Effector memory CD8-positive, alpha-beta T cell (primary cell): ENCODE results near the gene PCSK6.
"Not testable (repeated sequence)": the region's sequence is repeated elsewhere in the genome, so short reads cannot be mapped to it uniquely, and the experiment has no call there.

Experiments
- ATAC-seq: fragments of 150-1000 bp; cut with Tn5 transposase; replicated peaks from 2 replicates; pipeline ENCODE4 v1.10.0; 2021; ENCODE audit warnings: mild to moderate bottlenecking, moderate library complexity
- DNase-seq, 3 experiments: peaks; one replicate each; pipeline ENCODE4 v3.0.0; 2021
- H3K27ac Mint-ChIP-seq, 2 donors: one replicate each; pipeline ENCODE4 v1.8.0; 2022; ENCODE audit warnings: mild to moderate bottlenecking in 2 of 2, mixed read lengths in 2 of 2, moderate library complexity in 2 of 2
- H3K27me3 Mint-ChIP-seq, 2 donors: one replicate each; pipeline ENCODE4 v1.8.0; 2022; ENCODE audit warnings: mixed read lengths in 2 of 2
- H3K36me3 Mint-ChIP-seq: one replicate; pipeline ENCODE4 v1.8.0; 2022; ENCODE audit warnings: mild to moderate bottlenecking, moderate library complexity, mixed read lengths; ENCODE audit not compliant: insufficient read depth
- H3K4me1 Mint-ChIP-seq, 2 donors: one replicate each; pipeline ENCODE4 v1.8.0; 2022; ENCODE audit warnings: low read depth in 2 of 2, mixed read lengths in 2 of 2
- H3K4me3 Mint-ChIP-seq, 2 donors: one replicate each; pipeline ENCODE4 v1.8.0; 2022; ENCODE audit warnings: mild to moderate bottlenecking in 2 of 2, mixed read lengths in 2 of 2, moderate library complexity in 2 of 2
- H3K9me3 Mint-ChIP-seq, 2 donors: one replicate each; pipeline ENCODE4 v1.8.0; 2022; ENCODE audit warnings: mixed read lengths in 2 of 2

PCSK6 gene

DNA sequence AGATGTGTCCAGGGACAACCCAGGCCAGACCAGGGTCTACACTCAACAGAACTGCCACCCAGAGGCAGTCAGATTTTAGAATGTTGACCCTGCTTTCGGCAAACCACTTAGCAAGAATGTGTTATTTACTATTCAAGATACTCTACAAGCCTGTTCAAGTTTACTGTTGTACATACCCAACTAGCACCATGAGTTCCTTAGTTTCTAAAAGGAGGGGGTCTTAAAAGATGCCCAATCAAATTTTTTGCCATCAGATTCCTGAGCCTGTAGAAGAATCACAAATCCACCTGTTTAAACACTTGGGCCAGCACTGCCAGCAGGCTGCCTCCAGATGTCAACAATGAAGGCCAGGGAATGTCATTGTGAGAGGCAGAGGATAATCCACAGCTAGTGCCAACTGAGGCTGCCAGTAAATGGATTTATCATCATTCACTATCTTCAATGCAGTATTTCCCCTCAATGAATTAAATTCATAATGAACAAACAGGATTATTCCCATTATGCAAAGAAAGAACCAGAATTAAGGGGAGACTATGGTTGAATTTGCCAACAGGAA is 150.9 kb downstream of the PCSK6 start:
- no peak overlapping the region for H3K4me3 Mint-ChIP-seq
- DNase-seq: no peak
- ATAC-seq: no peak
- peaks cover 18% of the 10 kb centered on the region for H3K36me3 Mint-ChIP-seq
- peaks cover 5 to 7% of the 10 kb centered on the region in 2 donors for H3K4me1 Mint-ChIP-seq
- H3K27me3 Mint-ChIP-seq: peaks cover 7 to 27% of the 10 kb centered on the region in 2 donors
- H3K27ac Mint-ChIP-seq: no peak overlapping the region
- H3K9me3 Mint-ChIP-seq: peaks cover 0 to 2% of the 10 kb centered on the region in 2 donors

- Mint-ChIP-seq H3K4me3 (no peak overlapping the region), H3K36me3 (peaks cover 18% of the 10 kb centered on the region), H3K4me1 (peaks cover 11 to 13% of the 10 kb centered on the region in 2 donors), H3K9me3 (peaks cover 4 to 8% of the 10 kb centered on the region in 2 donors), H3K27ac (no peak overlapping the region), H3K27me3 (peaks cover 6 to 22% of the 10 kb centered on the region in 2 donors)
- DNase-seq: no peak
- no peak for ATAC-seq
These were observed 151.5 kb downstream of the PCSK6 start for GRCh38 chr15:101337976-101338375.

- H3K9me3 Mint-ChIP-seq: peaks cover 9 to 10% of the 10 kb centered on the region in 2 donors
- DNase-seq: peak; percentile 51 to 59 (median 53)
- H3K27ac Mint-ChIP-seq: peak overlapping the region; percentile 81 to 91
- H3K27me3 Mint-ChIP-seq: not testable (repeated sequence)
- peak; percentile 95 for ATAC-seq
- H3K4me3 Mint-ChIP-seq: peak overlapping the region; percentile 14 to 46
- H3K36me3 Mint-ChIP-seq: peaks cover 21% of the 10 kb centered on the region
- peaks cover 14 to 19% of the 10 kb centered on the region in 2 donors for H3K4me1 Mint-ChIP-seq
These were observed 155.4 kb downstream of the PCSK6 start for GRCh38 chr15:101333907-101334789.

- H3K36me3 Mint-ChIP-seq: peaks cover 21% of the 10 kb centered on the region
- ATAC-seq: no peak
- no peak overlapping the region for H3K4me3 Mint-ChIP-seq
- H3K27ac Mint-ChIP-seq: peak overlapping the region in 1 of 2 donors; percentile 44
- peaks cover 0 to 15% of the 10 kb centered on the region in 2 donors for H3K27me3 Mint-ChIP-seq
- DNase-seq: no peak
- peaks cover 9 to 10% of the 10 kb centered on the region in 2 donors for H3K9me3 Mint-ChIP-seq
- peaks cover 14 to 19% of the 10 kb centered on the region in 2 donors for H3K4me1 Mint-ChIP-seq
These were observed 157.4 kb downstream of the PCSK6 start for GRCh38 chr15:101332061-101332467.

- Mint-ChIP-seq H3K36me3 (peaks cover 15% of the 10 kb centered on the region), H3K27me3 (peaks cover 17 to 37% of the 10 kb centered on the region in 2 donors), H3K27ac (no peak overlapping the region), H3K9me3 (peaks cover 9 to 10% of the 10 kb centered on the region in 2 donors), H3K4me1 (peaks cover 14 to 17% of the 10 kb centered on the region in 2 donors), H3K4me3 (no peak overlapping the region)
- no peak for ATAC-seq
- DNase-seq: no peak
These were observed 159.6 kb downstream of the PCSK6 start for GRCh38 chr15:101329867-101330380.

- Mint-ChIP-seq H3K36me3 (peaks cover 10% of the 10 kb centered on the region), H3K27me3 (peaks cover 17 to 42% of the 10 kb centered on the region in 2 donors), H3K27ac (no peak overlapping the region), H3K4me1 (peaks cover 9 to 12% of the 10 kb centered on the region in 2 donors), H3K9me3 (peaks cover 9 to 10% of the 10 kb centered on the region in 2 donors), H3K4me3 (no peak overlapping the region)
- no peak for ATAC-seq
- no peak for DNase-seq
These were observed 160.1 kb downstream of the PCSK6 start for GRCh38 chr15:101329309-101329863.

- Mint-ChIP-seq H3K4me1 (peaks cover 3 to 7% of the 10 kb centered on the region in 2 donors), H3K4me3 (no peak overlapping the region), H3K27ac (no peak overlapping the region), H3K9me3 (peaks cover under 1 to 6% of the 10 kb centered on the region in 2 donors), H3K27me3 (peaks cover 17 to 49% of the 10 kb centered on the region in 2 donors), H3K36me3 (peaks cover 3% of the 10 kb centered on the region)
- ATAC-seq (no peak), DNase-seq (no peak)
These were observed 161.5 kb downstream of the PCSK6 start for GRCh38 chr15:101328001-101328400.

- DNase-seq (no peak), ATAC-seq (no peak)
- H3K27me3 Mint-ChIP-seq: peaks cover 17 to 53% of the 10 kb centered on the region in 2 donors
- no peak overlapping the region for H3K4me3 Mint-ChIP-seq
- peaks cover 0 to 3% of the 10 kb centered on the region in 2 donors for H3K4me1 Mint-ChIP-seq
- H3K36me3 Mint-ChIP-seq: peaks cover 3% of the 10 kb centered on the region
- H3K27ac Mint-ChIP-seq: no peak overlapping the region
- peaks cover 0 to 2% of the 10 kb centered on the region in 2 donors for H3K9me3 Mint-ChIP-seq
These were observed 162.3 kb downstream of the PCSK6 start for GRCh38 chr15:101327147-101327740.

DNA sequence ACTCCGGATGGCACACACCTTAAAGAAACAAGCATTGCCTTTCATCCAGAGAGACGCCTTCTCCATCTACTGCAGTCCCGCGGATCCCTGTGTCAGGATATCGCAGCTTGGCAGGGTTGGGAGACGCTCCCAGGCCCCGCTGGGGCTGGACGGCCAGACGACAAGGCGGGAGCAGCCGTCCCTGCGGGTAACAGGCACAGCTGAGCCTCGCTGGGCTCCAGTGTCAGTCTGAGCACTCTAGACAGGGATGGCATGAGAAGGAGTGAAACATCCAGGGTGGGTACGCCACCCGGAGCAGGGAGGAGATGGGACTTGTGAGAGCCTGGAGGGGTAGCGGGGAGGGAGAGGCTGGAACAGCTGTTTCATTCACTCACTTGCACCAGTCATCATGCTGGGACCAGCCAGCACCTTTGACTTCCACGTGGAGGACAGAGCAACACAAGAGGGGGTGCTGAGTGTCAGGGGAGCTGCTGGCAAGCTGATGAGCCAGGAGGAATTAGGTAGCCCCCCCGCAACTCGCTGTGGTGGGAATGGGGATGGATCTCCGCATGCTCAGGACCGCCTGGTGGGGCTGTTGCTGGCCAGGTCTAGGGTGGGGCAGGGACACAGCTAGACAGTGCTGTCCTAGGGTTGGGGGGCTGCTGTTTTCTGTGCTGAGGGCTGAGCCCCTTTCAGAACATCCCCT is 162.9 kb downstream of the PCSK6 start:
- peaks cover 3% of the 10 kb centered on the region for H3K36me3 Mint-ChIP-seq
- peaks cover 23 to 59% of the 10 kb centered on the region in 2 donors for H3K27me3 Mint-ChIP-seq

DNA sequence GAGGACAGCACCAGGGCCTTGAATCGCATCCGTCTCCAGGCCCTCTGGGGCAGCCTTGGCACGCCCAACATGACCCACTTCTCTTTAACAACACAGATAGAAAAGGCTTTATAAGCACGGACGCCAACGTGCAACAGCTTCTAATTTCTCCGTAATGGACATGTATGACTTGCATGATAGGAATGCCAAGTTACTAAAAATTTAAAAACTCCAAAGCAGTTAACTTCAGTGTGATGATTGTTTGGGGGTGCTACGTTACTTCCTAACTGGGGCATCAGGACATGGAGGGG is 163.5 kb downstream of the PCSK6 start:
- ATAC-seq (no peak), DNase-seq (no peak)
- Mint-ChIP-seq H3K27me3 (peaks cover 23 to 61% of the 10 kb centered on the region in 2 donors), H3K4me1 (peaks cover 3 to 4% of the 10 kb centered on the region in 2 donors), H3K9me3 (no peaks in the 10 kb centered on the region), H3K27ac (no peak overlapping the region), H3K4me3 (no peak overlapping the region), H3K36me3 (peaks cover 3% of the 10 kb centered on the region)

More for the DNA sequence above, 162.9 kb downstream of the PCSK6 start:
- DNase-seq (no peak), ATAC-seq (no peak)
- H3K27ac Mint-ChIP-seq: no peak overlapping the region
- H3K4me3 Mint-ChIP-seq: no peak overlapping the region
- H3K9me3 Mint-ChIP-seq: no peaks in the 10 kb centered on the region
- H3K4me1 Mint-ChIP-seq: no peaks in the 10 kb centered on the region

GRCh38 chr15:101325263-101326025 is 164.1 kb downstream of the PCSK6 start:
- Mint-ChIP-seq H3K4me1 (peaks cover 7 to 10% of the 10 kb centered on the region in 2 donors), H3K27me3 (peaks cover 23 to 61% of the 10 kb centered on the region in 2 donors), H3K36me3 (peaks cover 3% of the 10 kb centered on the region), H3K27ac (no peak overlapping the region), H3K9me3 (no peaks in the 10 kb centered on the region), H3K4me3 (no peak overlapping the region)
- ATAC-seq: no peak
- DNase-seq: no peak

- H3K4me1 Mint-ChIP-seq: peaks cover 11 to 14% of the 10 kb centered on the region in 2 donors
- H3K27ac Mint-ChIP-seq: no peak overlapping the region
- H3K9me3 Mint-ChIP-seq: no peaks in the 10 kb centered on the region
- peaks cover 23 to 61% of the 10 kb centered on the region in 2 donors for H3K27me3 Mint-ChIP-seq
- DNase-seq (no peak), ATAC-seq (no peak)
- H3K36me3 Mint-ChIP-seq: peaks cover 6% of the 10 kb centered on the region
- H3K4me3 Mint-ChIP-seq: no peak overlapping the region
These were observed 164.9 kb downstream of the PCSK6 start for GRCh38 chr15:101324524-101325177.
